MV-4-11 (cell line): ENCODE data around the gene RAC3.

Experiments
- DNase-seq: peaks from one replicate; lab custom pipeline; 2025; lab: John Stamatoyannopoulos, UW

The RAC3 gene

GRCh38 chr17:81999587-81999975 lies 31.9 kb upstream of the RAC3 start:
- DNase-seq, result no peak

- DNase-seq, result no peak
Observed at GRCh38 chr17:81999976-82000802, 31.3 kb upstream of the RAC3 start.

- no peak for DNase-seq
Observed at GRCh38 chr17:82000803-82001570, 30.5 kb upstream of the RAC3 start.

- DNase-seq, result no peak
Observed at GRCh38 chr17:82001571-82002056, 29.9 kb upstream of the RAC3 start.

- DNase-seq, result no peak
Observed at GRCh38 chr17:82003411-82004381, 27.8 kb upstream of the RAC3 start.

- DNase-seq, result no peak
Observed at GRCh38 chr17:82004517-82005455, 26.7 kb upstream of the RAC3 start.

GRCh38 chr17:82005701-82006348 lies 25.7 kb upstream of the RAC3 start:
- DNase-seq, result no peak

GRCh38 chr17:82006468-82007227 lies 24.8 kb upstream of the RAC3 start:
- DNase-seq, result no peak

GRCh38 chr17:82007228-82007494 lies 24.3 kb upstream of the RAC3 start:
- DNase-seq, result no peak

- no peak for DNase-seq
Observed at GRCh38 chr17:82007495-82008257, 23.8 kb upstream of the RAC3 start.

- no peak for DNase-seq
Observed at GRCh38 chr17:82008258-82008940, 23.1 kb upstream of the RAC3 start.

- no peak for DNase-seq
Observed at GRCh38 chr17:82008941-82009405, 22.5 kb upstream of the RAC3 start.

GRCh38 chr17:82009413-82009812 lies 22.1 kb upstream of the RAC3 start:
- no peak for DNase-seq

GRCh38 chr17:82010575-82011525 lies 20.6 kb upstream of the RAC3 start:
- no peak for DNase-seq

- DNase-seq, result no peak
Observed at GRCh38 chr17:82011617-82012187, 19.8 kb upstream of the RAC3 start.

GRCh38 chr17:82012261-82012639 lies 19.2 kb upstream of the RAC3 start:
- no peak for DNase-seq
